GM04503 (cell line): ENCODE measurements around the gene PCDHB5.
"Not testable (repeated sequence)": the region's sequence is repeated elsewhere in the genome, so short reads cannot be mapped to it uniquely, and the experiment has no call there.

ENCODE experiments used
- DNase-seq: peaks from one replicate; pipeline ENCODE4 v3.0.0-alpha.2; 2012; ENCODE audit warnings: low read depth

Gene PCDHB5

GRCh38 chr5:141135030-141135717 is at the start of gene PCDHB5:
TSS of gene PCDHB5 (plus strand) at chr5:141135206. CDS start at chr5:141135435, 229 bp downstream.
- no peak for DNase-seq

- no peak for DNase-seq
These were observed 40.3 kb upstream of the PCDHB5 start, which contains the start of gene PCDHB2 for GRCh38 chr5:141094481-141095262. TSS of gene PCDHB2 (plus strand) at chr5:141094615. CDS start at chr5:141094791, 176 bp downstream.

GRCh38 chr5:141095263-141095641 is 39.8 kb upstream of the PCDHB5 start:
- DNase-seq: no peak

GRCh38 chr5:141096181-141096580 is 38.8 kb upstream of the PCDHB5 start:
- DNase-seq: not testable (repeated sequence)

GRCh38 chr5:141096586-141096985 is 38.4 kb upstream of the PCDHB5 start:
- not testable (repeated sequence) for DNase-seq

- DNase-seq: no peak
These were observed 34.7 kb upstream of the PCDHB5 start, which contains the start of gene PCDHB3 for GRCh38 chr5:141100243-141100805. TSS of gene PCDHB3 (plus strand) at chr5:141100473. CDS start at chr5:141100650, 177 bp downstream.

GRCh38 chr5:141101059-141101458 is 33.9 kb upstream of the PCDHB5 start:
- DNase-seq: no peak

GRCh38 chr5:141102070-141102469 is 32.9 kb upstream of the PCDHB5 start:
- DNase-seq: not testable (repeated sequence)

GRCh38 chr5:141102471-141102870 is 32.5 kb upstream of the PCDHB5 start:
- DNase-seq: not testable (repeated sequence)

- DNase-seq: no peak
These were observed 29.7 kb upstream of the PCDHB5 start for GRCh38 chr5:141105350-141105749.

GRCh38 chr5:141119250-141119649 is 15.8 kb upstream of the PCDHB5 start:
- no peak for DNase-seq

GRCh38 chr5:141121563-141121962 is 13.4 kb upstream of the PCDHB5 start, which contains the start of gene PCDHB4:
TSS of gene PCDHB4 (plus strand) at chr5:141121818. CDS start at chr5:141121999, 181 bp downstream.
- no peak for DNase-seq

- DNase-seq: no peak
These were observed 13.0 kb upstream of the PCDHB5 start for GRCh38 chr5:141121985-141122384.

- not testable (repeated sequence) for DNase-seq
These were observed 11.4 kb upstream of the PCDHB5 start for GRCh38 chr5:141123396-141124135.

- DNase-seq: no peak
These were observed 7.7 kb upstream of the PCDHB5 start for GRCh38 chr5:141127305-141127704.

GRCh38 chr5:141135718-141136266 is 786 bp downstream of the PCDHB5 start:
- DNase-seq: no peak

- DNase-seq: not testable (repeated sequence)
These were observed 2.3 kb downstream of the PCDHB5 start for GRCh38 chr5:141137346-141137745.

- DNase-seq: no peak
These were observed 14.8 kb downstream of the PCDHB5 start, which contains the start of gene PCDHB6 for GRCh38 chr5:141149812-141150211. TSS of gene PCDHB6 (plus strand) at chr5:141150057. CDS start at chr5:141150258, 201 bp downstream.

GRCh38 chr5:141150224-141150992 is 15.4 kb downstream of the PCDHB5 start:
- DNase-seq: no peak

GRCh38 chr5:141150993-141151325 is 16.0 kb downstream of the PCDHB5 start:
- no peak for DNase-seq

GRCh38 chr5:141151632-141152031 is 16.6 kb downstream of the PCDHB5 start:
- DNase-seq: not testable (repeated sequence)
